ENCODE results near the gene AUTS2.

The AUTS2 gene

DNA sequence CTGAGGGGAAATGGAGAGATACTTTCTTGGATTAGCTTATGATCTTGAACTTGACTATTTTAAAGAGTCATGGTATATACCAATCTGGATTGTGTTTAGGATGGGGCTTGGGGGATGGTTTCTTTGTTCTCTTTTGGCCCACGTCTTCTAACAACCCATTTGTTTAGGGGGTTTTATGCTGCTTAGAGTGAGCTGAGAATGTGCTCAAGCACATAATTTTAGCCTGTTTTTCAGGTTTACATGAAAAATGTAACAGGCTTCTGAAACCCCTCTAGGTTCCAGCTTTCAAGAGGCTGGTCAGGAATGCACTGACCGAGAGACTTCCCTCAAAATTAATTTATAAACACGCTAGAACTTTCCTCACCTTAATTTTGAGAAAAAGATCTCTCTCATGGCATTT lies 94.3 kb downstream of the AUTS2 start:
- no peak for FAIRE-seq

DNA sequence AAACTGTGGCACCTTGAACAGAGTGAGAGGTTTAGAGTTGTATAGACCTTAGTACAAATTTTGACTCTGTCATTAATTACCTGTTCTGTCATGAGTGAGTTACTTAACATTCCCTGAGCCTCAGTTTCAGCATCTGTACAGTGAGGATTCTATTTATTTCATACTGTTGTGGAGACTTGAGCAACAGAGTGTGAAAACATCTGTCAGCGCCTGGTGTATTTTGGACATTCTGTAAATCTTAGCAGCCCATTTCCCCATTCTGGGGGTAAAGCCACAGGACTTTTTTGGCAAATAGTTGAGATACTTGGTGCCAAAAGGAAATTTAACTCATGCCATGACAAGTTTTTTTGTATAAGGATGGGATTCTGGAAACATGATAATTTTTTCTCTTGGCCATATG lies 94.8 kb downstream of the AUTS2 start:
- FAIRE-seq: no peak

GRCh38 chr7:69696054-69696591 lies 97.8 kb downstream of the AUTS2 start:
- no peak for FAIRE-seq

- no peak for FAIRE-seq
Measured at GRCh38 chr7:69696686-69697685, 98.7 kb downstream of the AUTS2 start.

- FAIRE-seq: no peak
Measured at GRCh38 chr7:69698109-69698825, 100.0 kb downstream of the AUTS2 start.

DNA sequence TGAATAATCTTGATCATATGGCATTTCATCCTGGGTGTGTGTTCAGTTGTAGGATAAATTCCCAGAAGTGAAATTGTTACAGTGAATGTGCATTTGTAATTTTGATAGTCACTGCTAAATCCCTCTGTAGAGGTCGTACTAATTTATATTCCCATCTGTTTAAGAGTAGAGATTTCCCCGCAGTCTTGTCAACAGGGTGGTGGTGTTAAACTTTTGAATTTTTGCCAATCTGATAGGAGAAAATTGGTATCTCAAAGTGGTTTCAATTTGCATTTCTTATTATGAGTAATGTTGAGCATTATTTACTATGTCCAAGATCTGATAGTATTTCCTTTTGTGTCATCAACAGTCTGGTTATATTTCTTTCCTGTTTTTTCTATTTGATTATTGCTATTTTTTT lies 101.7 kb downstream of the AUTS2 start:
- FAIRE-seq: no peak

- FAIRE-seq: no peak
Measured at GRCh38 chr7:69700331-69700730, 102.1 kb downstream of the AUTS2 start.

- no peak for FAIRE-seq
Measured at GRCh38 chr7:69701288-69701687, 103.0 kb downstream of the AUTS2 start.

DNA sequence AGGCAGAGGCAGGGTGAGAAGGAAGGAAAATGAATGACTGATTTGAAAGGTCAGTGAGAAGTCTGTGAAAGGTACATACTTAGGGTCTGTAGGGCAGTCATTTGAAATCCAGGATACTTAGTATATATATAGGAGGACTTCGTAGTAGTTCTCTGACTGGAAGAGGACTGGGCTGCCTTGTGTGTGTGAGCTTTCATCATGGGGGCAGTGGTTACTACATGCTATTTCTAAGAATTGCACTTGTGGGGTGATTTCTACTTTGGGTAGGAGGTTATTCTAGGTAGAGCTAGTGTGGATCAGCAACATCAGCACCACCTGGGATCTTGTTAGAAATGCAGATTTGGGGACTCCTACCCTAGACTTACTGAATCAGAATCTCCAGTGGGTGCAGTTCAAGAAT lies 104.1 kb downstream of the AUTS2 start:
- FAIRE-seq: no peak

DNA sequence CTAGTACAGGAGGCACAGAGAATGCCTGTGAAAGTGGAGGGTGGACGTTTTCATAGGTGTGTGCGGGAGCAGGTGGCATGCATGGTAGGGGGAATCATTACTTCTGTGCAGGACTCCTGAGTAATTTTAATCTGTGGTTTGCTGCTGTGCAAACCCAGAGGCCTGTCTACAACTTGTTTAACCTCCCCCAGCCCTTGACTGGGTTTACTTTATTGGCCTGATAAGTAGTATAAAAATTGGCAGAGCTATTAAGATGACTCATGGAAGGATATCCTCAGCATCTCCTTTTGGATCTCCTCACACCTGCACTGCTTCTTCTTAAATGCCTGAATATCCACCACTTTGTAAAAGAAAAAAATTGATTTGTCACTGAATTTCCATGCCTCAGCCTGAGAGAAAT lies 104.8 kb downstream of the AUTS2 start:
- no peak for FAIRE-seq

- no peak for FAIRE-seq
Measured at GRCh38 chr7:69706070-69706469, 107.8 kb downstream of the AUTS2 start.

DNA sequence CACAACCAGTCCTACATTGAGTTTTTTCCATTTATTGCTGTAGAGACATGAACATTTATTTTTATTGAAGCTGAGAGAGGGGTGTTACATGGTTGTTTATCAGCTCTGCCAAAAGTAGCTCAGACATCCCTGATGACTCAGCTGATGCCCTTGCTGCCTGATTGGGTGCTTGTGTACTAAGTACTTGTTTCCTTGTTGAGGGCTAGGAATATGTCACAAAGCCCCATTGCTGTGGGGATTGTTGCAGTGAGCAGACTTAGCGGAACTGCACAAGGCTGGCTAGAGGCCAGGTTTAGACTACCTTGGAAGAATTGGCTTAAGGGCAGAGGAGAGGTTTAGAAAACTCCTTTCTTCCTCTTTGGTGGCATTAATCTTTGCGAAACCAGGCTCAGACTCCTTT lies 110.6 kb downstream of the AUTS2 start:
- no peak for FAIRE-seq

- FAIRE-seq: no peak
Measured at GRCh38 chr7:69710768-69711438, 112.6 kb downstream of the AUTS2 start.

GRCh38 chr7:69714886-69715576 lies 116.8 kb downstream of the AUTS2 start:
- FAIRE-seq: no peak

GRCh38 chr7:69717221-69717620 lies 118.9 kb downstream of the AUTS2 start:
- no peak for FAIRE-seq

DNA sequence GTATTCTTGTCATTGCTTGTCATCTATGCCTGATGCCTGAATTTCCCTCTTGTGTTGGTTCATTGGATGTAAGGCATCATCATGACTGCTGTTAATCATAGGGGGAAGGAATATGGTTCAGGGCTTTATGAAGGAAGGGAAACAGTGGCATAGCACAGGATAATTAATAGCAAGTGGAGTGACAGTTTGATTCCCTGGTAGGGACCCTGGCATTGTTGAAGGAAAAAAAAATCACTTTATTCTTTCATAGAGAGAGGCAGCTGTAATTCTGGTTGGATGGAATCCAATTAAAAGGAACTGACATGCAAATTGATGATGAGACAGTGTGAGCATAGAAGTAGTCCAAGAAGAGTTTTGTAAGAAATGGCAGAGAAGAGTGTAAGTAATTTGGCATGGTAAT lies 121.4 kb downstream of the AUTS2 start:
- FAIRE-seq: no peak

- FAIRE-seq: no peak
Measured at GRCh38 chr7:69722843-69723242, 124.6 kb downstream of the AUTS2 start.

GRCh38 chr7:69723663-69724062 lies 125.4 kb downstream of the AUTS2 start:
- no peak for FAIRE-seq

- FAIRE-seq: no peak
Measured at GRCh38 chr7:69728304-69728703, 130.0 kb downstream of the AUTS2 start.

GRCh38 chr7:69732203-69732602 lies 133.9 kb downstream of the AUTS2 start:
- FAIRE-seq: no peak

GRCh38 chr7:69735582-69735981 lies 137.3 kb downstream of the AUTS2 start:
- FAIRE-seq: no peak

DNA sequence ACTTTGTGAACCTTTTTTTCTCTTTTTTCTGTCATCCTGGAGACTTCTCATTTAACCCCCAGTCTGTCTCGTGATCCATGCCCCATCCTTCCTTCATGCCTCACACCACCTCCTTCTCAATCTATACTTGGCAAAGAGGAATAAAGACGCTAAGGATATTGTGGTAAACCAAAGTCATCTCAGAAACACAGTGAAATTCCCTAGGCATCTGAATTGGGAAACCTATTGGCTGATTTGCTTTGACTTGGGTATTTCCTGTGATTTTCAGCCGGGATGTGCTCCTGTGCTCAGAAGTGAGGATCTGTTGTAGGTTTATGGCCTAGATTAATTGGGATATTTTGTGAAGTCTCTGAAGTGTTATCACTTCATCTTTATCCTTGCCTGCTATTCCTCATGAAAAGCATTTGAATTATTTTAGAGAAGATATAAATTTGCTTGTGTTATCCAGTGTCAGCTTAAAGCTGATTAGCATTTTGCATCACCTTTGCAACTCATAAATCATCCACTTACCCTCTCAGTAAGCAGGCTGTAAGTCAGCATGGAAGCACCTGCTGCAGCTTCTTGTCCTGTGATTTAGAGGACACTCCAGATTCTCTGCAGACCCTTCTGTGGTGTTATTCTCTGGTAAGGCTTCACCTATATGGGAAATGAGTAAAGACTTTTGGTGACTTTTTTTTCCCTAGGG lies 138.0 kb downstream of the AUTS2 start:
- no peak for FAIRE-seq

Data from A204.1 (cell line).